ENCODE results near the gene SGTB. TPM values are rescaled to one million over a fixed set of nuclear protein-coding genes. Genes with fewer than 3 reads are reported as not detected.

Gene SGTB
- total and polyA plus RNA-seq, 2 of the 8 experiments (the other 6 are each of a cell fraction or from before 2014, with no cell fraction given) = 2.2 to 18.7 TPM

DNA sequence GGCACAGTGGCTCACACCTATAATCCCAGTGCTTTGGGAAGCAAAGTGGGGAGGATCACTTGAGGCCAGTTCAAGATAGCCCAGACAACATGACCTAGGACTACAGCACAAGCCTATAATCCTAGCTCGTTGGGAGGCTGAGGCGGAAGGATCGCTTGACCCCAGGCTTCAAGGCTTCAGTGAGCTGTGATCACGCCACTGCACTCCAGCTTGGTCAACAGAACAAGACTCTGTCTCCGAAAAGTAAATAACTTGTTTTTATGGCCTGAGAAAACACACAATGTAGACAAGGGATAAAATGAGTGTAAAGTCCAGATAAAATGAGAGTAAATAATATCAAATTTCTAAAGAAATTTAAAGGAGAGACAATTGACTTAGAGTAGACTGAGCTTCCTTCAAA, 70.8 kb downstream of the SGTB start (continued):
- TF ChIP-seq RXRA (IDR thresholded peaks at IDR 0.05; ENCODE audit: insufficient read depth, low read depth, low read length) = no peak
- no peak for TF ChIP-seq YY1 (IDR thresholded peaks at IDR 0.05; ENCODE audit: low read depth, low read length)
- TF ChIP-seq SIN3A (conservative IDR thresholded peaks at IDR 0.05 in 1 of 2, IDR thresholded peaks at IDR 0.05 in 1 of 2; ENCODE audit: low read depth in 1 of 2, low read length in 2 of 2) = no peak
- no peak for TF ChIP-seq POLR2AphosphoS5 (IDR thresholded peaks at IDR 0.05; ENCODE audit: low read depth, low read length)
- TF ChIP-seq SP4 (IDR thresholded peaks at IDR 0.05; ENCODE audit: low read length) = no peak
